Measurements from ENCODE around the gene SLC16A12. TPM values are rescaled to one million over a fixed set of nuclear protein-coding genes. Genes with fewer than 3 reads are reported as not detected.

Gene SLC16A12
- total and polyA plus RNA-seq, 2 of the 8 experiments (the other 6 are each of a cell fraction or from before 2014, with no cell fraction given) = 1.6 to 1.9 TPM

GRCh38 chr10:89518876-89519842 is 16.2 kb downstream of the SLC16A12 start (continued):
- no peak for TF ChIP-seq CHD7 (IDR thresholded peaks at IDR 0.05; ENCODE audit: insufficient replicate concordance, low read length)
- no peak for TF ChIP-seq CTCF (IDR thresholded peaks at IDR 0.05; ENCODE audit: control extremely low read depth in 1 of 3, insufficient read depth in 1 of 3, low read depth in 1 of 3, low read length in 3 of 3)

Measured in H1 (cell line).